Coronary artery (tissue), 2 donors: ENCODE results near the gene TDRD6.

Experiments
- DNase-seq: peaks from one replicate; pipeline ENCODE4 v3.0.0-alpha.2; 2017; ENCODE audit warnings: low spot score
- H3K27ac ChIP-seq, 2 donors: fragments of 200-600 bp; sonication (generic); one replicate each; pipeline ENCODE4 v1.5.1; 2016 to 2019
- H3K4me3 ChIP-seq: fragments of 200-600 bp; sonication (generic); 2 replicates; pipeline ENCODE4 v1.5.1; 2016; ENCODE audit warnings: mild to moderate bottlenecking, moderate library complexity
- TF ChIP-seq, protein P1 (sequence below): fragments of 200-600 bp; sonication (generic); IDR thresholded peaks from one replicate; pipeline ENCODE4 v1.5.1; 2019; ENCODE audit warnings: antibody characterized with exemption

TDRD6 gene

DNA sequence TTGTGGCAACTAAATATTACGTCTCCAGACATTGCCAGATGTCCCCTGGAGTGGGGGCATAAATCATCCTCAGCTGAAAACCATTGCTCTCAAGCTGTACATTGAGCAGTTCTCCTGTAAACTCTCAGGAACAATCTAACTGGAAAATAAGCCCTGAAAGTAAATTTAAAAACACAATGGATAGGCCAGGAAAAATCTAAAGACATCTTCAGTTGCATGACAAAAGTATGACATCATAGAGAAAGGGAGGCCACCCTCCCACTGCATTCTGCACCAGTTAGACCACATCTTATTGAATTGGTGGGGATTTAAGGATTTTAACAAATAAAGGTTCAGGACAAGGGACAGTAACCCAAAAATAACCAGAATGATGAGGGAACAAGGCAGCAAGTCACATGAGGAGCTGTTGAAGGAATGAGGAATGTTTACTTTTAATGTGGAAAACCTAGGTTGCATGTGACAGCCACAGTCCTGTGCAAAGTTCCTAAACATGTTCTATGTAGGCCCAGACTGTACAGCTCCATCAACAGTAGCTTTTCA lies 42.2 kb downstream of the TDRD6 start:
- H3K27ac ChIP-seq = no peak overlapping the region
- DNase-seq = no peak
- H3K4me3 ChIP-seq = no peak overlapping the region
- TF ChIP-seq, protein P1, sequence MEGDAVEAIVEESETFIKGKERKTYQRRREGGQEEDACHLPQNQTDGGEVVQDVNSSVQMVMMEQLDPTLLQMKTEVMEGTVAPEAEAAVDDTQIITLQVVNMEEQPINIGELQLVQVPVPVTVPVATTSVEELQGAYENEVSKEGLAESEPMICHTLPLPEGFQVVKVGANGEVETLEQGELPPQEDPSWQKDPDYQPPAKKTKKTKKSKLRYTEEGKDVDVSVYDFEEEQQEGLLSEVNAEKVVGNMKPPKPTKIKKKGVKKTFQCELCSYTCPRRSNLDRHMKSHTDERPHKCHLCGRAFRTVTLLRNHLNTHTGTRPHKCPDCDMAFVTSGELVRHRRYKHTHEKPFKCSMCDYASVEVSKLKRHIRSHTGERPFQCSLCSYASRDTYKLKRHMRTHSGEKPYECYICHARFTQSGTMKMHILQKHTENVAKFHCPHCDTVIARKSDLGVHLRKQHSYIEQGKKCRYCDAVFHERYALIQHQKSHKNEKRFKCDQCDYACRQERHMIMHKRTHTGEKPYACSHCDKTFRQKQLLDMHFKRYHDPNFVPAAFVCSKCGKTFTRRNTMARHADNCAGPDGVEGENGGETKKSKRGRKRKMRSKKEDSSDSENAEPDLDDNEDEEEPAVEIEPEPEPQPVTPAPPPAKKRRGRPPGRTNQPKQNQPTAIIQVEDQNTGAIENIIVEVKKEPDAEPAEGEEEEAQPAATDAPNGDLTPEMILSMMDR = no peak

DNA sequence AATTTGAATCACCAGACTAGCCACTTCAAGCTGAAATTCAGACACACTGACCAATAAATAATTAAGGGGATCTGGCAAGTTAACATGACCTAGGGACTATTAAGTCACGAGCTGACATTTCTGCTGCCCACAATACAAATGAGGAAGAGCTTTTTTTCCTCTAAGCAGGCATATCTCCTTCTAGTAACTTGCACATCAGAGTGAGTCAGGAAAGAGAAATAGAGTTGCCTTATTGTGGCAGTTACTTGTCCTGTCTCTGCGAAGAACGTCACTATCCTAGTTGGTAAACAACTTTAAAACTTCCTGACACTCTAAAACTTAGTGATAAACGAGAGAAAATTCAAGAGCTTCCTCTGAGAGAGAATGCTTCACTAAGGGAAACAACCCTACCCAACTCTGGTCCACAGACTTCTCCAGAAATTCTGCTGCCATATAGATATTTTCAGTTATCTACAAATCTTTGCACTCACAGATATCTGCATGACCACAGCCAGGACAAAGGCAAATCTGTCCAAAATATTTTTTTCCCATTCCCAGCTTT lies 43.3 kb downstream of the TDRD6 start:
- TF ChIP-seq, protein P1 = no peak
- no peak for DNase-seq
- no peak overlapping the region for H3K27ac ChIP-seq
- no peak overlapping the region for H3K4me3 ChIP-seq

DNA sequence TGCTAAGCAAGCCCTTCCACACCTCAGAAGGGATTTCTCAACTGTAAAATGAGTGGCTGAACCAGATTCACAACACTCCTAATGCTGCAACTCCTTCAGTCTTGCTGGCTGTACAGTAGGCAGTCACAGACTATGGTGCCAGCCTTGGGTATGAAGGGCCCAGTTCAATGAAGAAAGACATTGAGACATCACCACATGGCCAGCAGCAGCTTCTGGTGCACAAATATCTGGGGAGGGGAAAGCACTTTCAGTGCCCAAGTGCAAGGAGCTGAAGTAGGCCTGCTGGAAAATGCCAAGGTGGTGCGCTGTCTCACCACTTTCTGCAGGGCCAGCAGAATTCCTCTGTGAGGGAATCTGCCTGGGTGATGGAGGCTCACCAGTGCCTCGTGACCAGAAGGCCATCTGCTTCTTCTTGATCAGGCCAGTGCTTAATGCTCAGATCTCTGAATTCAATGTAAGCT lies 45.7 kb downstream of the TDRD6 start:
- TF ChIP-seq, protein P1 = no peak
- H3K4me3 ChIP-seq = no peak overlapping the region
- no peak overlapping the region for H3K27ac ChIP-seq
- DNase-seq = no peak

DNA sequence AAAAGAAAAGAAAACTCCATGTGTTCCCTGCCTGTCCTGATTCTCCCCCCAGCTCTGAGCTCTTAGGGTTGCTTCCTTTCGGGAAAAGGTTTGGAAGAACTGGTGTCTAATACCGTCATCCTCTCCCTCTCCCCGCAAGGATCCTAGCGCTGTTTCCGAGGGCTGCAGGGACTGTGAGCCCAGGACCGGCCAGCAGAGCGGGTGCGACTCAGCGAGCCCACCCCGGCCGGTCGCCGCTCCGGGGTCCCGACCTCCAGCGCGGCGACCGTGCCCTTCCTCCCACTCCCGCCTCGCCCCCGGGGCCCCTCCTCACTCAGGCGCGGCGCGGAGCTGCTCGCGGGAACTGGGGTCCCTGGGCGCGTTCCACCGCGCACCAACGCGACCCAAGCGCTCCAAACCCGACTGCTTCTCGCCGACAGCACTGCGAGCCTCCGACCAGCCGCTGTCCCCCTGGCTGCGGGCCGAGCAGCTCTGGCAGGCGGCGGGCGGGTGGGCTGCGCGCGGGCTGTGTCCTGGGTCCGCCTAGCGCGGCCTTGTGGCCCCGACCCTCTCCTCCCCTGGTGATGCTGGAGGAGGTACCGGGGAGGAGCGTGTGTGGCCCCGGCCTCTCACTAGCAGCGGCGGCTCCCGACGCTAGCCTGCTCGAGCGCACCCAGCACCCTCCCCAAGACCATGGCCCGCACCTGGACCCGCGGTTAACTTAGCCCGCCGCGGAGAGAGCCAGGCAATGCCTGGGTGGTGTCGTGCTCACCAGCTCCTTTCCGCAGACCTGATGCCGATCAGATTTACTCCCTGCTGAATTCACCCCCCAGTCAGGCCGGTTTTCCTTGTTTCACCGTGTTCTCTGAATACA lies 47.4 kb downstream of the TDRD6 start, which contains the start of gene PLA2G7:
PLA2G7 (minus strand) TSS at position 509 of the 853 bp plus-strand sequence. CDS start 12,484 bp downstream, outside the sequence.
- no peak within 1 kb of the TSS for H3K27ac ChIP-seq
- TF ChIP-seq, protein P1 = no peak
- peak within 1 kb of the TSS; percentile 93 for H3K4me3 ChIP-seq
- DNase-seq = no peak

DNA sequence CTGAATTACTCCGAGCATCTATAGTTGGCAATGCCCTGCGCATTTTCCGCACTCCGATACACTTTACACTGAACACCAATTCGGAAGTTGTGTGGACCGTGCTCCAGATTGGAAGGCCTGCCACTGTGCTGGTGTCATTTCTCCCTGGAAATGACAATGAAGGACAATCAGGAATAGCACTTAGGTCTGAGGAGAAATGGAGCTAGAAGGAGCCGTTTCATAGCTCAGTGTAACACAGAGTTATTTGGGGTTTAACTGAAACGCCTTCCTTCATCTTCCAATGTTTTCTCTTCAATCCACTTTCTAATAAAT lies 48.0 kb downstream of the TDRD6 start:
- H3K4me3 ChIP-seq = peak overlapping the region; percentile 93
- TF ChIP-seq, protein P1 = no peak
- H3K27ac ChIP-seq = no peak overlapping the region
- no peak for DNase-seq

DNA sequence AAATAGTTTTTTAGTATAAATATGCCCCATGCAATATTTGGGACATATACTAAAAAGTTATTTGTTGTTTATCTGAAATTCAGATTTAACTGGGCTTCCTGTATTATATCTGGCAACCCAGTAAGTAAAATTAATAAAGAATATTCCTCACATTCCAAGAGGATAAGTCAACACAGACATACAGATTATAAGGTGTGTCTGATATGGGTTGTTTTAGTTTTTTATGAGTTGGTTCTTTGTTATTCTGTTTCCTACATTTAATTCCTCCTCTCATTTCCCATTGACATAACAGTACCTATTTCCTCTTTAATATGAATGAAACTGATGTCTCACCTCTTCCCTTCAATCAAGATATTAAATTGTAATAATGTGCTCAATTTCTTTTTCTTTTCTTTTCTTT lies 49.2 kb downstream of the TDRD6 start:
- no peak for DNase-seq
- no peak overlapping the region for H3K27ac ChIP-seq
- TF ChIP-seq, protein P1 = no peak
- no peak overlapping the region for H3K4me3 ChIP-seq

DNA sequence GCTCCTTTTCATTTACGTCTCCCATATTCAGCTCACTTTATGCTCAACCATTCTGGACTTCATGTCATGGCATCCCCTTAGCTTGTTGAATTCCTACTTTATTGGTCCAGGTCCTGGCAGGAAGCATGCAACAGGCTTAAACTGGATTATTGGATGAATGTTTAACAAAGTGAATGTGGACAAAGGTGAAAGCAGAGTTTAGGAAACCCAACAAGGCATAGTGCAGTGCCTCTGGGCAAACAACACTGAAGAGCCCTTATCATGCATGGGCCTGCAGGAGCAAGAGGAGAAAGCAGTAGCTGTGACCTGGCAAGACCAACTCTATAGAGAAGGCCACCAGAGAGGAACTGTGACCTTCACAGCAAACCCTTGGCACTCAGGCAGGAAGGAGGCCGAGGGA lies 53.8 kb downstream of the TDRD6 start:
- TF ChIP-seq, protein P1 = no peak

More for the DNA sequence above, 53.8 kb downstream of the TDRD6 start:
- H3K27ac ChIP-seq = no peak overlapping the region
- H3K4me3 ChIP-seq = no peak overlapping the region
- DNase-seq = no peak
